ENCODE results near the gene WDR12. TPM values are rescaled to one million over a fixed set of nuclear protein-coding genes. Genes with fewer than 3 reads are reported as not detected.
A peak's percentile ranks its signal among the peaks of the same experiment; 100 is the strongest.

The WDR12 gene
- total and polyA plus RNA-seq, 2 of the 13 experiments (the other 11 are each of a cell fraction or from before 2014, with no cell fraction given): 94.4 to 216 TPM

DNA sequence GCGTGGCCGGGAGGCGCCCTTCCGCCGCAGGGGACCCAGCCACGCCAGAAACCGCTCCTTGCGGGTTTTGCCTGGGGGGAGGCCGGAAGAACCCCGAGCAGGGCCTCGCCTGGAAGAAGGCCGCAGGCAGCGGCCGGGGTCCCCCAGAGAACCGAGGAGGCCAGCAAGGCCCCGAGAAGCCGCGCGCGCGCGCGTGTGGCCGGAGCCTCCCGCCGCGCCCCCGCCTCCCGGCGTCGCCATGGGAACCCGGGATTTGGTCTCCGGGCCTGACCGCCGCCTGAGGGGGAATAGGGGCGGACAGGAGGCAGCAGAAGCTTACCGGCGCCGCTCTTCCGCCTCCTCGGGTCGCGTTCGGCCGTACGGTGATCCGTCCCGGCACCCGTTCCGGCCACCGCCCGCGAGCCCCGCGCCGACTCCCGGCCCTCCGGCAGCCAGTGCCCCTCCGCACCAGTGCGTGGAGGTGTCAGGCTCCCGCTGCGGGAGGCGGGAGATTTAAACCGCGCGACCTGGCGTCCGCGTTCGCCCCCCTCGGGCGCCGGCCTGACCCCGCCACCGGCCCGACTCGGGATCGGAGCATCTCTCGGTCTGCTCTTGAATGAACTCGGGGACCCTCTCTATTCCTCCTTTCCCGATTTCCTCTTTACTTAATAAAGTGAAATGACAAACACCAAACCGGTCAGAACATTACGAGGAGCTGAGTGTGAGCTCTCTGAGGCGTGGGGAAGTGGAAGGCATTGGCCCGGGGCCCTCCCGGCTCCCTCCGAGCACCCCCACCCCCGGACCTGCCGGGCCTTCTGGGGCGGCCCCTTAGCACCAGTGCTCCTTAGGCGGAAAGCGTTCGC, 40.0 kb downstream of the WDR12 start, which contains the start of gene ICA1L (continued):
- TF ChIP-seq HNF1A (IDR thresholded peaks at IDR 0.05; ENCODE audit: low read depth) (no peak), HNF1A (CRISPR knock-in tag; IDR thresholded peaks at IDR 0.05; ENCODE audit: borderline replicate concordance) (no peak), PAX8 (CRISPR knock-in tag; IDR thresholded peaks at IDR 0.05; ENCODE audit: borderline replicate concordance) (no peak), NKX3-1 (CRISPR knock-in tag; IDR thresholded peaks at IDR 0.05) (peak; percentile 22; the same call in 1 of the 2 replicates), ZFAT (CRISPR knock-in tag; conservative IDR thresholded peaks at IDR 0.05) (no peak), SRSF9 (IDR thresholded peaks at IDR 0.05; ENCODE audit: borderline replicate concordance, insufficient read depth, low read depth, low read length, poor library complexity, severe bottlenecking) (no peak), ZNF543 (CRISPR knock-in tag; IDR thresholded peaks at IDR 0.05) (peak; percentile 73; the same call in 1 of the 2 replicates), ZNF607 (CRISPR knock-in tag; IDR thresholded peaks at IDR 0.05; ENCODE audit: borderline replicate concordance) (peak; percentile 60; the same call in 1 of the 2 replicates), RFXAP (CRISPR knock-in tag; IDR thresholded peaks at IDR 0.05; ENCODE audit: borderline replicate concordance) (peak; percentile 75)
- TF ChIP-seq, protein P1, sequence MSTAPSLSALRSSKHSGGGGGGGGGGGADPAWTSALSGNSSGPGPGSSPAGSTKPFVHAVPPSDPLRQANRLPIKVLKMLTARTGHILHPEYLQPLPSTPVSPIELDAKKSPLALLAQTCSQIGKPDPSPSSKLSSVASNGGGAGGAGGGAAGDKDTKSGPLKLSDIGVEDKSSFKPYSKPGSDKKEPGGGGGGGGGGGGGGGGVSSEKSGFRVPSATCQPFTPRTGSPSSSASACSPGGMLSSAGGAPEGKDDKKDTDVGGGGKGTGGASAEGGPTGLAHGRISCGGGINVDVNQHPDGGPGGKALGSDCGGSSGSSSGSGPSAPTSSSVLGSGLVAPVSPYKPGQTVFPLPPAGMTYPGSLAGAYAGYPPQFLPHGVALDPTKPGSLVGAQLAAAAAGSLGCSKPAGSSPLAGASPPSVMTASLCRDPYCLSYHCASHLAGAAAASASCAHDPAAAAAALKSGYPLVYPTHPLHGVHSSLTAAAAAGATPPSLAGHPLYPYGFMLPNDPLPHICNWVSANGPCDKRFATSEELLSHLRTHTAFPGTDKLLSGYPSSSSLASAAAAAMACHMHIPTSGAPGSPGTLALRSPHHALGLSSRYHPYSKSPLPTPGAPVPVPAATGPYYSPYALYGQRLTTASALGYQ (CRISPR knock-in tag; IDR thresholded peaks at IDR 0.05): 0 out of 2 replicates have a peak, but pooled peaks have one; percentile 20
- TF ChIP-seq, protein P2, sequence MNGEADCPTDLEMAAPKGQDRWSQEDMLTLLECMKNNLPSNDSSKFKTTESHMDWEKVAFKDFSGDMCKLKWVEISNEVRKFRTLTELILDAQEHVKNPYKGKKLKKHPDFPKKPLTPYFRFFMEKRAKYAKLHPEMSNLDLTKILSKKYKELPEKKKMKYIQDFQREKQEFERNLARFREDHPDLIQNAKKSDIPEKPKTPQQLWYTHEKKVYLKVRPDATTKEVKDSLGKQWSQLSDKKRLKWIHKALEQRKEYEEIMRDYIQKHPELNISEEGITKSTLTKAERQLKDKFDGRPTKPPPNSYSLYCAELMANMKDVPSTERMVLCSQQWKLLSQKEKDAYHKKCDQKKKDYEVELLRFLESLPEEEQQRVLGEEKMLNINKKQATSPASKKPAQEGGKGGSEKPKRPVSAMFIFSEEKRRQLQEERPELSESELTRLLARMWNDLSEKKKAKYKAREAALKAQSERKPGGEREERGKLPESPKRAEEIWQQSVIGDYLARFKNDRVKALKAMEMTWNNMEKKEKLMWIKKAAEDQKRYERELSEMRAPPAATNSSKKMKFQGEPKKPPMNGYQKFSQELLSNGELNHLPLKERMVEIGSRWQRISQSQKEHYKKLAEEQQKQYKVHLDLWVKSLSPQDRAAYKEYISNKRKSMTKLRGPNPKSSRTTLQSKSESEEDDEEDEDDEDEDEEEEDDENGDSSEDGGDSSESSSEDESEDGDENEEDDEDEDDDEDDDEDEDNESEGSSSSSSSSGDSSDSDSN (CRISPR knock-in tag; IDR thresholded peaks at IDR 0.05): peak; percentile 83
- TF ChIP-seq, protein P3, sequence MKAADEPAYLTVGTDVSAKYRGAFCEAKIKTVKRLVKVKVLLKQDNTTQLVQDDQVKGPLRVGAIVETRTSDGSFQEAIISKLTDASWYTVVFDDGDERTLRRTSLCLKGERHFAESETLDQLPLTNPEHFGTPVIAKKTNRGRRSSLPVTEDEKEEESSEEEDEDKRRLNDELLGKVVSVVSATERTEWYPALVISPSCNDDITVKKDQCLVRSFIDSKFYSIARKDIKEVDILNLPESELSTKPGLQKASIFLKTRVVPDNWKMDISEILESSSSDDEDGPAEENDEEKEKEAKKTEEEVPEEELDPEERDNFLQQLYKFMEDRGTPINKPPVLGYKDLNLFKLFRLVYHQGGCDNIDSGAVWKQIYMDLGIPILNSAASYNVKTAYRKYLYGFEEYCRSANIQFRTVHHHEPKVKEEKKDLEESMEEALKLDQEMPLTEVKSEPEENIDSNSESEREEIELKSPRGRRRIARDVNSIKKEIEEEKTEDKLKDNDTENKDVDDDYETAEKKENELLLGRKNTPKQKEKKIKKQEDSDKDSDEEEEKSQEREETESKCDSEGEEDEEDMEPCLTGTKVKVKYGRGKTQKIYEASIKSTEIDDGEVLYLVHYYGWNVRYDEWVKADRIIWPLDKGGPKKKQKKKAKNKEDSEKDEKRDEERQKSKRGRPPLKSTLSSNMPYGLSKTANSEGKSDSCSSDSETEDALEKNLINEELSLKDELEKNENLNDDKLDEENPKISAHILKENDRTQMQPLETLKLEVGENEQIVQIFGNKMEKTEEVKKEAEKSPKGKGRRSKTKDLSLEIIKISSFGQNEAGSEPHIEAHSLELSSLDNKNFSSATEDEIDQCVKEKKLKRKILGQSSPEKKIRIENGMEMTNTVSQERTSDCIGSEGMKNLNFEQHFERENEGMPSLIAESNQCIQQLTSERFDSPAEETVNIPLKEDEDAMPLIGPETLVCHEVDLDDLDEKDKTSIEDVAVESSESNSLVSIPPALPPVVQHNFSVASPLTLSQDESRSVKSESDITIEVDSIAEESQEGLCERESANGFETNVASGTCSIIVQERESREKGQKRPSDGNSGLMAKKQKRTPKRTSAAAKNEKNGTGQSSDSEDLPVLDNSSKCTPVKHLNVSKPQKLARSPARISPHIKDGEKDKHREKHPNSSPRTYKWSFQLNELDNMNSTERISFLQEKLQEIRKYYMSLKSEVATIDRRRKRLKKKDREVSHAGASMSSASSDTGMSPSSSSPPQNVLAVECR (CRISPR knock-in tag; IDR thresholded peaks at IDR 0.05; ENCODE audit: borderline replicate concordance): peak; percentile 96
- TF ChIP-seq, protein P4, sequence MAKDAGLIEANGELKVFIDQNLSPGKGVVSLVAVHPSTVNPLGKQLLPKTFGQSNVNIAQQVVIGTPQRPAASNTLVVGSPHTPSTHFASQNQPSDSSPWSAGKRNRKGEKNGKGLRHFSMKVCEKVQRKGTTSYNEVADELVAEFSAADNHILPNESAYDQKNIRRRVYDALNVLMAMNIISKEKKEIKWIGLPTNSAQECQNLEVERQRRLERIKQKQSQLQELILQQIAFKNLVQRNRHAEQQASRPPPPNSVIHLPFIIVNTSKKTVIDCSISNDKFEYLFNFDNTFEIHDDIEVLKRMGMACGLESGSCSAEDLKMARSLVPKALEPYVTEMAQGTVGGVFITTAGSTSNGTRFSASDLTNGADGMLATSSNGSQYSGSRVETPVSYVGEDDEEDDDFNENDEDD (CRISPR knock-in tag; IDR thresholded peaks at IDR 0.05; ENCODE audit: borderline replicate concordance): peak; percentile 94
